B cell (primary cell): ENCODE results near the gene ZC3H12C.

Experiments used
- CTCF ChIP-seq: fragments of 200-600 bp; IDR thresholded peaks from one replicate; pipeline ENCODE4 v1.8.0; 2022; ENCODE audit warnings: antibody characterized with exemption, mild to moderate bottlenecking
- EZH2 ChIP-seq: IDR thresholded peaks from 2 replicates; pipeline ENCODE4 v1.6.1; 2012; ENCODE audit warnings: borderline replicate concordance, low read depth, mild to moderate bottlenecking, moderate library complexity, low read length; ENCODE audit not compliant: insufficient read depth, poor library complexity, severe bottlenecking

- TF ChIP-seq CTCF (no peak), EZH2 (no peak)
Observed at GRCh38 chr11:110123003-110123402, 29.8 kb downstream of the ZC3H12C start.
